Adrenal gland (tissue), 12 donors: ENCODE data around the gene SPOCK1. TPM values are rescaled to one million over a fixed set of nuclear protein-coding genes. Genes with fewer than 3 reads are reported as not detected.

ENCODE experiments used
- DNase-seq, 7 donors: peaks; one replicate each; pipeline ENCODE4 v3.0.0-alpha.2; 2019 to 2020
- H3K27ac ChIP-seq, 5 donors: fragments of 200-600 bp; sonication (generic) in 4 of 5; 1 replicate in 3 of 5; 2 replicates in 2 of 5; pipeline versions ENCODE4 v1.5.1 to v1.8.0; 2016 to 2020; ENCODE audit warnings: mild to moderate bottlenecking in 1 of 5
- H3K27me3 ChIP-seq: fragments of 200-600 bp; 2 replicates; pipeline ENCODE4 v1.8.0; 2021
- H3K36me3 ChIP-seq, 2 donors: fragments of 200-600 bp; replicated peaks in 1 of 2; 1 replicate in 1 of 2; 2 replicates in 1 of 2; pipeline versions ENCODE4 v1.5.1 to v1.8.0; 2018 to 2022
- H3K4me1 ChIP-seq, 2 donors: fragments of 200-600 bp; replicated peaks in 1 of 2; 1 replicate in 1 of 2; 2 replicates in 1 of 2; pipeline versions ENCODE4 v1.5.1 to v1.8.0; 2018 to 2021
- H3K4me3 ChIP-seq, 4 donors: fragments of 200-600 bp; sonication (generic) in 3 of 4; one replicate each; pipeline ENCODE4 v1.5.1; 2016 to 2018
- H3K9me3 ChIP-seq, 3 donors: fragments of 200-600 bp; sonication (generic) in 1 of 3; replicated peaks in 1 of 3; 1 replicate in 2 of 3; 2 replicates in 1 of 3; pipeline versions ENCODE4 v1.5.1 to v1.8.0; 2016 to 2021
- POLR2A ChIP-seq, 2 donors: fragments of 450-650 bp; IDR thresholded peaks; one replicate each; pipeline ENCODE4 v1.6.1; 2017; ENCODE audit warnings: antibody characterized with exemption in 2 of 2, mild to moderate bottlenecking in 2 of 2, moderate library complexity in 1 of 2
- WGBS, 4 donors: extraction: QIAGEN DNeasy Blood & Tissue Kit in 2 of 4; methylation state at CpG; one replicate each; pipeline versions ENCODE4 v1.1.5 to v1.1.7; 2013 to 2017; 5-methylcytosine and 5-hydroxymethylcytosine counted together
- intact Hi-C, 2 donors: fragments of 100-400 bp; cut with DNase I; formaldehyde crosslinking; loops; one replicate each; pipeline versions ENCODE4 v1.14.1 to v1.15.0; 2022 to 2023
- polyA plus RNA-seq, 3 donors: library from polyadenylated mRNA; stranded (reverse); fragments of 200-250 nt in 2 of 3; fragments of 350-450 nt in 1 of 3; fragmentation: Illumina TruSeq in 1 of 3; extraction: RNeasy Lipid Tissue Mini Kit (QIAGEN cat#74804) in 1 of 3; gene quantifications; one replicate each; pipeline ENCODE4 v1.2.3, GENCODE V29; 2013 to 2014
- total RNA-seq, 9 donors: library from RNA; depleted of rRNA in 4 of 9; stranded (reverse); fragments of >200 nt in 4 of 9; fragments of 120-200 nt in 1 of 9; fragmentation: NEBNext Ultra II Directional in 1 of 9; extraction: Animal tissue kit (Norgen Biotek cat#: 25700) in 1 of 9; gene quantifications; one replicate each; pipeline versions ENCODE4 v1.1.0 to v1.2.4, GENCODE V29; 2013 to 2023
- TF ChIP-seq, protein P1 (sequence below), 6 experiments: fragments of 450-650 bp in 4 of 6; fragments of 200-600 bp in 2 of 6; sonication (generic) in 1 of 6; IDR thresholded peaks; 1 replicate in 5 of 6; 2 replicates in 1 of 6; pipeline versions ENCODE4 v1.5.1 to v1.8.0; 2016 to 2021; ENCODE audit warnings: antibody characterized with exemption in 6 of 6, mild to moderate bottlenecking in 2 of 6, moderate library complexity in 1 of 6
- donor health status: healthy with polysubstance abuse.
- donor health status: Bipolar disorder and iron deficiency.
- donor health status: DM: yes; HTN: yes; CAD: no.
- donor health status: DM: no; HTN: no; CAD: no.
- donor health status: DM: no; HTN: no; CAD: no.
- donor health status: DM: yes; HTN: yes; CAD: no.

The SPOCK1 gene
- total and polyA plus RNA-seq, 12 donors: 5.4 to 102 (median 55.6) TPM

- intact Hi-C loops: loop anchor here in 1 of 2 donors (5.0 kb wide), 1 partner anchor 158 kb away; no protein-coding TSS in a partner anchor
- Histone ChIP-seq H3K4me1 (no peaks in the 10 kb centered on the region), H3K27ac (no peak overlapping the region), H3K9me3 (no peaks in the 10 kb centered on the region), H3K27me3 (no peaks in the 10 kb centered on the region), H3K36me3 (no peaks in the 10 kb centered on the region), H3K4me3 (no peak overlapping the region)
- TF ChIP-seq, protein P1, sequence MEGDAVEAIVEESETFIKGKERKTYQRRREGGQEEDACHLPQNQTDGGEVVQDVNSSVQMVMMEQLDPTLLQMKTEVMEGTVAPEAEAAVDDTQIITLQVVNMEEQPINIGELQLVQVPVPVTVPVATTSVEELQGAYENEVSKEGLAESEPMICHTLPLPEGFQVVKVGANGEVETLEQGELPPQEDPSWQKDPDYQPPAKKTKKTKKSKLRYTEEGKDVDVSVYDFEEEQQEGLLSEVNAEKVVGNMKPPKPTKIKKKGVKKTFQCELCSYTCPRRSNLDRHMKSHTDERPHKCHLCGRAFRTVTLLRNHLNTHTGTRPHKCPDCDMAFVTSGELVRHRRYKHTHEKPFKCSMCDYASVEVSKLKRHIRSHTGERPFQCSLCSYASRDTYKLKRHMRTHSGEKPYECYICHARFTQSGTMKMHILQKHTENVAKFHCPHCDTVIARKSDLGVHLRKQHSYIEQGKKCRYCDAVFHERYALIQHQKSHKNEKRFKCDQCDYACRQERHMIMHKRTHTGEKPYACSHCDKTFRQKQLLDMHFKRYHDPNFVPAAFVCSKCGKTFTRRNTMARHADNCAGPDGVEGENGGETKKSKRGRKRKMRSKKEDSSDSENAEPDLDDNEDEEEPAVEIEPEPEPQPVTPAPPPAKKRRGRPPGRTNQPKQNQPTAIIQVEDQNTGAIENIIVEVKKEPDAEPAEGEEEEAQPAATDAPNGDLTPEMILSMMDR (IDR thresholded peaks at IDR 0.05): no peak
- TF ChIP-seq POLR2A (IDR thresholded peaks at IDR 0.05): no peak
- DNase-seq: no peak
Observed at GRCh38 chr5:137504916-137505315, 5.8 kb upstream of the SPOCK1 start.

DNA sequence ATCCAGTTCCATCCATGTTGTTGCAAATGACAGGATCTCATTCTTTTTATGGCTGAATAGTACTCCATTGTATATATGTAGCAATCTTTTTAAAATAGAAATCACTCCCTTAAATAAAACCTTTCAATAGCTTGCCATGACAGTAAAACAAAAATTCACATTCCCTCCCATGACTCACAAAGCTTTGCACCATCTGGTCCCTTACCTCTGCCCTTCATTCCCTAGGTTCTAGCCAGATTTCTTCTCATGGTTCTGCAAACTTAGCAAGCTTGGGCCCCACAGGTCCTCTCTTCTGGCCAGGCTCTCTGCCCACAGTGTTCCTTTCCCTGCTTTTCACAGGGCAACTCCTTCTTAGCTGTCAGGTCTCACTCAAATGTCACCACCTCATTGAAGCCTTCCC is 4.3 kb upstream of the SPOCK1 start:
- TF ChIP-seq, protein P1 (IDR thresholded peaks at IDR 0.05): no peak
- no peak for TF ChIP-seq POLR2A (IDR thresholded peaks at IDR 0.05)
- Histone ChIP-seq H3K36me3 (no peaks in the 10 kb centered on the region), H3K9me3 (no peaks in the 10 kb centered on the region), H3K4me3 (no peak overlapping the region), H3K4me1 (peaks cover 5 to 6% of the 10 kb centered on the region in 2 donors), H3K27ac (no peak overlapping the region), H3K27me3 (peaks cover 4% of the 10 kb centered on the region)
- intact Hi-C loops: loop anchor here in 1 of 2 donors (5.0 kb wide), 1 partner anchor 156 kb away; no protein-coding TSS in a partner anchor
- DNase-seq: no peak

DNA sequence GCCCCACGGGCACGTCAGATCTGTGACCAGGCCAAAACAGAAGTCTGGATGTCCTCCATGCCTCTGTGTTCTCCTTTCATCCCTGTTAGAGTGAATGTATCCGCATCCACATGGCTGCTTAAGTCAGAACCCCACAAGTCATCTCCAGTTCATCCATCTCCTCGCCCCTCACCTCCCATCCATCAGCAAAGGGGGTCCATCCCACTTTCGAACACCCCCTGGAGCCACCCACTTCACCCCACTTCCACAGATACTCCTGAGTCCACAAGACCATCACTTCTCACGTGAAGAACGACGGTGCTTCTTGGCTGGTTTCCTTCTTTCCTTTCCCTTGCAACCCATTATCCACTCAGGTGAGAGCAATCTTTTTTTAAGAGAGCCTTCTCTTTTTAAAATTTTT is 3.5 kb upstream of the SPOCK1 start:
- TF ChIP-seq, protein P1 (IDR thresholded peaks at IDR 0.05): no peak
- TF ChIP-seq POLR2A (IDR thresholded peaks at IDR 0.05): no peak
- WGBS, 4 donors: 73 to 83% (median 80%) methylated on average over 8 of the region's 8 CpGs

GRCh38 chr5:137501846-137502406 is 2.8 kb upstream of the SPOCK1 start:
- intact Hi-C loops: loop anchor here in 1 of 2 donors (5.0 kb wide), 1 partner anchor 155 kb away; no protein-coding TSS in a partner anchor
- peaks cover 4% of the 10 kb centered on the region for H3K27me3 ChIP-seq
- WGBS, 4 donors: 66 to 79% (median 67%) methylated on average over 3 of the region's 3 CpGs
- H3K4me3 ChIP-seq: no peak overlapping the region
- H3K4me1 ChIP-seq: peaks cover 5 to 6% of the 10 kb centered on the region in 2 donors
- no peaks in the 10 kb centered on the region for H3K9me3 ChIP-seq
- H3K36me3 ChIP-seq: no peaks in the 10 kb centered on the region
- no peak overlapping the region for H3K27ac ChIP-seq
- no peak for TF ChIP-seq POLR2A (IDR thresholded peaks at IDR 0.05)
- TF ChIP-seq, protein P1 (IDR thresholded peaks at IDR 0.05): no peak
- no peak for DNase-seq

More for the DNA sequence above, 3.5 kb upstream of the SPOCK1 start:
- Histone ChIP-seq H3K36me3 (no peaks in the 10 kb centered on the region), H3K4me1 (peaks cover 5 to 6% of the 10 kb centered on the region in 2 donors), H3K27me3 (peaks cover 4% of the 10 kb centered on the region), H3K9me3 (no peaks in the 10 kb centered on the region), H3K27ac (no peak overlapping the region), H3K4me3 (no peak overlapping the region)
- intact Hi-C loops: loop anchor here in 1 of 2 donors (5.0 kb wide), 1 partner anchor 155 kb away; no protein-coding TSS in a partner anchor
- DNase-seq: no peak
